Endothelial cell of umbilical vein (primary cell): ENCODE results near the gene DMBX1. TPM values are rescaled to one million over a fixed set of nuclear protein-coding genes. Genes with fewer than 3 reads are reported as not detected.

Source experiments
- BruUV-seq: library from RNA; stranded (reverse); fragments of 400-500 nt; replicated peaks from 2 replicates; lab custom pipeline; 2021; lab: Mats Ljungman, UMichigan
- CTCF ChIA-PET: fragments of 300-600, 350-600 bp; sonication (Branson Sonifier 250); formaldehyde crosslinking; loops from one replicate; lab custom pipeline; 2021; ENCODE audit warnings: antibody characterized with exemption, inconsistent platforms; lab: Charles Lee
- POLR2A ChIA-PET: fragments of 300-600, 350-600 bp; sonication (Branson Sonifier 250); formaldehyde crosslinking; loops from one replicate; lab custom pipeline; 2021; ENCODE audit warnings: antibody characterized with exemption, inconsistent platforms; lab: Charles Lee
- DNase-seq: peaks from one replicate; pipeline ENCODE4 v3.0.0-alpha.2; 2011; ENCODE audit warnings: low read depth, low spot score
- FAIRE-seq: peaks from 2 replicates; lab custom pipeline; 2011; peaks lifted over from hg19 to GRCh38; lab: Jason Lieb, UNC
- H2AFZ ChIP-seq: 2 replicates; pipeline ENCODE4 v1.6.0; 2012; ENCODE audit warnings: low read depth, low read length, control low read depth, inconsistent platforms
- H3K27ac ChIP-seq: 2 replicates; pipeline ENCODE4 v1.5.1; 2011; ENCODE audit warnings: low read depth, mild to moderate bottlenecking, control low read depth, low read length, moderate library complexity; ENCODE audit not compliant: insufficient read depth
- H3K27me3 ChIP-seq, 2 experiments: 2 replicates each; pipeline versions ENCODE4 v1.6.0 to v1.6.1; 2011; ENCODE audit warnings: low read length in 2 of 2, mixed read lengths in 1 of 2; ENCODE audit not compliant: control insufficient read depth in 2 of 2, insufficient read depth in 2 of 2
- H3K36me3 ChIP-seq, 2 experiments: 2 replicates in 1 of 2; 3 replicates in 1 of 2; pipeline ENCODE4 v1.5.1; 2011; ENCODE audit warnings: low read length in 2 of 2, mild to moderate bottlenecking in 1 of 2, moderate library complexity in 1 of 2; ENCODE audit not compliant: control insufficient read depth in 2 of 2, insufficient read depth in 2 of 2; ENCODE audit errors: extremely low read depth in 1 of 2
- H3K4me1 ChIP-seq: 3 replicates; pipeline ENCODE4 v1.5.1; 2011; ENCODE audit warnings: mild to moderate bottlenecking, low read length; ENCODE audit not compliant: control insufficient read depth, insufficient read depth; ENCODE audit errors: extremely low read depth
- H3K4me2 ChIP-seq: 2 replicates; pipeline ENCODE4 v1.6.1; 2011; ENCODE audit warnings: low read length, control low read depth, mixed read lengths; ENCODE audit not compliant: insufficient read depth
- H3K4me3 ChIP-seq, 3 experiments: fragments of 200-600 bp in 1 of 3; sonication (generic), shearing (Covaris generic) in 1 of 3; replicated peaks in 1 of 3; 2 replicates each; pipeline ENCODE4 v1.5.1; 2011 to 2016; ENCODE audit warnings: control low read depth in 3 of 3, low read length in 3 of 3, mild to moderate bottlenecking in 2 of 3, inconsistent platforms in 1 of 3, low read depth in 1 of 3, moderate library complexity in 1 of 3; ENCODE audit not compliant: insufficient read depth in 1 of 3
- H3K79me2 ChIP-seq: 2 replicates; pipeline ENCODE4 v1.6.0; 2012; ENCODE audit warnings: low read length, inconsistent platforms; ENCODE audit not compliant: control insufficient read depth, insufficient read depth
- H3K9ac ChIP-seq: replicated peaks from 2 replicates; pipeline ENCODE3; 2011; ENCODE audit warnings: low read length, control low read depth; ENCODE audit not compliant: insufficient read depth; ENCODE audit errors: extremely low read depth
- H3K9me1 ChIP-seq: replicated peaks from 3 replicates; pipeline ENCODE4 v1.6.0; 2011; ENCODE audit warnings: mild to moderate bottlenecking, low read length; ENCODE audit not compliant: control insufficient read depth, insufficient read depth; ENCODE audit errors: extremely low read depth
- H3K9me3 ChIP-seq: replicated peaks from 2 replicates; pipeline ENCODE4 v1.5.1; 2012; ENCODE audit warnings: low read length, inconsistent platforms; ENCODE audit not compliant: control insufficient read depth, insufficient read depth
- H4K20me1 ChIP-seq: replicated peaks from 2 replicates; pipeline ENCODE3; 2011; ENCODE audit warnings: mild to moderate bottlenecking, low read length; ENCODE audit not compliant: control insufficient read depth, insufficient read depth; ENCODE audit errors: extremely low read depth
- CTCF ChIP-seq, 2 donors: IDR thresholded peaks; 1 replicate in 1 of 2; 2 replicates in 1 of 2; pipeline ENCODE4 v1.5.1; 2011; ENCODE audit warnings: low read length in 2 of 2, mild to moderate bottlenecking in 2 of 2, moderate library complexity in 2 of 2, control low read depth in 1 of 2, inconsistent platforms in 1 of 2, low read depth in 1 of 2; ENCODE audit not compliant: insufficient read depth in 1 of 2; ENCODE audit errors: extremely low read depth in 1 of 2
- EZH2 ChIP-seq: IDR thresholded peaks from 2 replicates; pipeline ENCODE4 v1.6.1; 2012; ENCODE audit warnings: borderline replicate concordance, low read depth, mild to moderate bottlenecking, moderate library complexity, low read length, inconsistent platforms; ENCODE audit not compliant: severe bottlenecking
- FOS ChIP-seq: IDR thresholded peaks from 2 replicates; pipeline ENCODE4 v1.6.1; 2011; ENCODE audit warnings: mild to moderate bottlenecking, low read length, moderate library complexity, borderline replicate concordance; ENCODE audit not compliant: insufficient read depth
- GATA2 ChIP-seq: IDR thresholded peaks from 2 replicates; pipeline ENCODE4 v1.7.0; 2011; ENCODE audit warnings: low read depth, mild to moderate bottlenecking, moderate library complexity, mixed read lengths, low read length; ENCODE audit not compliant: insufficient read length, insufficient read depth
- JUN ChIP-seq: IDR thresholded peaks from 2 replicates; pipeline ENCODE4 v1.6.1; 2011; ENCODE audit warnings: borderline replicate concordance, low read depth; ENCODE audit not compliant: insufficient read length, insufficient read depth
- MAX ChIP-seq: IDR thresholded peaks from 2 replicates; pipeline ENCODE4 v1.6.1; 2011; ENCODE audit not compliant: insufficient read depth, insufficient read length
- MYC ChIP-seq: IDR thresholded peaks from one replicate; pipeline ENCODE4 v1.6.1; 2011; ENCODE audit warnings: mild to moderate bottlenecking, low read depth, low read length
- POLR2A ChIP-seq: IDR thresholded peaks from 2 replicates; pipeline ENCODE4 v1.6.1; 2012; ENCODE audit warnings: low read depth, mild to moderate bottlenecking, control low read depth, low read length
- POLR2AphosphoS5 ChIP-seq: IDR thresholded peaks from 2 replicates; pipeline ENCODE4 v1.6.1; 2012; ENCODE audit warnings: low read depth, mild to moderate bottlenecking, control low read depth, low read length, moderate library complexity; ENCODE audit not compliant: insufficient read depth
- dilution Hi-C: fragments of 300-500 bp; cut with MboI; formaldehyde crosslinking; loops from one replicate; pipeline ENCODE4 v1.15.0; 2019; ENCODE audit warnings: low sequenced_read_pairs; ENCODE audit not compliant: extremely low pct_ligation_motif_present
- intact Hi-C: fragments of 100-400 bp; cut with micrococcal nuclease; formaldehyde crosslinking; loops from one replicate; pipeline ENCODE4 v1.10.0; 2022
- polyA plus RNA-seq, 4 experiments: library from polyadenylated mRNA; depleted of rRNA in 3 of 4; stranded (reverse) in 3 of 4; unstranded in 1 of 4; fragments of >200 nt; gene quantifications; 2 replicates each; pipeline versions ENCODE4 v1.2.1 to v1.2.3, GENCODE V29; 2011 to 2012; ENCODE audit warnings: missing spikeins in 1 of 4
- total RNA-seq: library from RNA; stranded (reverse); gene quantifications from 2 replicates; pipeline ENCODE4 v1.2.3, GENCODE V29; 2021

The DMBX1 gene
- total and polyA plus RNA-seq, 2 donors (not counting 3 experiments of a cell fraction or from before 2014, with no cell fraction given), result not detected

GRCh38 chr1:46506470-46507219 is 17.0 kb downstream of the DMBX1 start:
- H3K9ac ChIP-seq, result no peak overlapping the region
- H3K27ac ChIP-seq, result no peak overlapping the region
- no peaks in the 10 kb centered on the region for H3K9me1 ChIP-seq
- no peaks in the 10 kb centered on the region for H3K79me2 ChIP-seq
- FAIRE-seq, result no peak
- no TSS peak for BruUV-seq
- POLR2A ChIA-PET, result no interaction called here
- no peaks in the 10 kb centered on the region for H4K20me1 ChIP-seq
- CTCF ChIA-PET, result interaction anchor here (0.9 to 1.2 kb wide), 3 partner anchors 12 to 19 kb away, joined by 3 read pairs; no protein-coding TSS in a partner anchor
- no peaks in the 10 kb centered on the region for H3K9me3 ChIP-seq
- intact Hi-C loops, result no loop called here
- H3K4me1 ChIP-seq, result no peaks in the 10 kb centered on the region
- dilution Hi-C loops, result no loop called here
- H3K36me3 ChIP-seq, result no peaks in the 10 kb centered on the region
- TF ChIP-seq POLR2AphosphoS5, result no peak
- TF ChIP-seq POLR2A, result no peak
- no peak for TF ChIP-seq MYC
- no peak for TF ChIP-seq GATA2
- TF ChIP-seq CTCF (IDR thresholded peaks at IDR 0.05; ENCODE audit: extremely low read depth in 1 of 2, insufficient read depth in 1 of 2, low read depth in 1 of 2, low read length in 2 of 2), result no peak
- TF ChIP-seq EZH2, result no peak
- TF ChIP-seq FOS, result no peak
- no peak for TF ChIP-seq MAX
- no peak for TF ChIP-seq JUN
- no peak overlapping the region for H3K4me2 ChIP-seq
- no peak for DNase-seq
- H2AFZ ChIP-seq, result no peak overlapping the region
- H3K4me3 ChIP-seq, result no peak overlapping the region
- peaks cover 6 to 12% of the 10 kb centered on the region in 2 experiments for H3K27me3 ChIP-seq
